ENCODE measurements around the gene PLA1A. TPM values are rescaled to one million over a fixed set of nuclear protein-coding genes. Genes with fewer than 3 reads are reported as not detected.
A peak's percentile ranks its signal among the peaks of the same experiment; 100 is the strongest.

PLA1A gene
- total RNA-seq, 4 donors from 2014 or later: 0.70 to 4.1 (median 0.85) TPM; not detected in 1

DNA sequence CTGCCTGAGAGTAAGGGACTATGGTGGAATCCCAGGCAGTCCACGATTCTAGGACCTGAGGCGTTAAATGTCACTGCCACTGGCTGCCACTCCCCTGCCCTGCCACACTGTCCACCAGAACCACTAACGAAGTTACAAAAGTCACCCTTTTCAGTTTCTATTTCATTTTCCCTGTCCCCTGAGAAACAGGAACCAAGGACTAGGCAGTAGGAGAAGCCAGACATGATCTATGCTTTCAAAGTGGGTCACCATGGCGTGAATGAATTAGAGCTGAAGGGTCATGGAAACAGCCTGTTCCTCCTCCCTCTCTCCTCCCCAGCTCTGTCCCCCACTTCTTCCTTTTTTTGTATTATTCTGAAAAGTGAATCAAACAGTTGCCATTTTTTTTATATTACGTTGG lies 27.5 kb upstream of the PLA1A start:
- TF ChIP-seq CTCF (IDR thresholded peaks at IDR 0.05) (no peak), POLR2A (IDR thresholded peaks at IDR 0.05) (no peak)
- no peaks in the 10 kb centered on the region for H3K36me3 ChIP-seq

GRCh38 chr3:119571230-119571629 lies 26.5 kb upstream of the PLA1A start:
- H3K4me1 ChIP-seq: no peaks in the 10 kb centered on the region
- H3K27me3 ChIP-seq: no peaks in the 10 kb centered on the region
- H3K36me3 ChIP-seq: no peaks in the 10 kb centered on the region
- TF ChIP-seq CTCF (IDR thresholded peaks at IDR 0.05): no peak
- TF ChIP-seq POLR2A (IDR thresholded peaks at IDR 0.05): no peak
- no peaks in the 10 kb centered on the region for H3K9me3 ChIP-seq
- no peak overlapping the region for H3K4me3 ChIP-seq
- peak overlapping the region in 1 of 4 donors; percentile 35 for H3K27ac ChIP-seq
- no peak for DNase-seq

More for the DNA sequence above, 27.5 kb upstream of the PLA1A start:
- Histone ChIP-seq H3K27ac (no peak overlapping the region), H3K4me1 (no peaks in the 10 kb centered on the region), H3K4me3 (no peak overlapping the region), H3K27me3 (no peaks in the 10 kb centered on the region), H3K9me3 (no peaks in the 10 kb centered on the region)
- DNase-seq: no peak

- H3K9me3 ChIP-seq: no peaks in the 10 kb centered on the region
- H3K27ac ChIP-seq: peak overlapping the region in 1 of 4 donors; percentile 35
- no peak for DNase-seq
- no peaks in the 10 kb centered on the region for H3K4me1 ChIP-seq
- H3K27me3 ChIP-seq: no peaks in the 10 kb centered on the region
- no peak for TF ChIP-seq CTCF (IDR thresholded peaks at IDR 0.05)
- no peak for TF ChIP-seq POLR2A (IDR thresholded peaks at IDR 0.05)
- no peak overlapping the region for H3K4me3 ChIP-seq
- H3K36me3 ChIP-seq: no peaks in the 10 kb centered on the region
These were observed 26.0 kb upstream of the PLA1A start for GRCh38 chr3:119571688-119572087.

DNA sequence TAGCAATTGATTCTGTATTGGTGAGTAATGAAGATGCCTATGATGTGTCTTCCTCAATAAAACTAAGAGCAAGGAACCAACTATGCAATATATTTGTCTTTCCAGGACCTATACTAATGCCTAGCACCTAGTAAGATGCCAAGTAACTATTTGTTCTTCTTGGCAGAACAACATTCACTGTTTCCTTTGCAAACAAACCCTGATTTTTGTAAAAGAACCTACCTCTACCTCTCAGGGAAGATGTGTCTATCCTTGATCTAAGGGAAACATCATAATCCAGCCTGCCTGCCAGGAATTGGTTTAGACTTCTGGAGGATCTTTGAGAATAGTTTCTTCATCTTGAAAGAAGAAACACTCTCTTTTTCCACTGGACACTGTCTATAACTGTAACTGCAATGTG lies 22.2 kb upstream of the PLA1A start:
- no peak overlapping the region for H3K27ac ChIP-seq
- no peak overlapping the region for H3K4me3 ChIP-seq
- H3K4me1 ChIP-seq: no peaks in the 10 kb centered on the region
- H3K9me3 ChIP-seq: no peaks in the 10 kb centered on the region
- no peaks in the 10 kb centered on the region for H3K36me3 ChIP-seq
- DNase-seq: no peak
- H3K27me3 ChIP-seq: no peaks in the 10 kb centered on the region
- no peak for TF ChIP-seq POLR2A (IDR thresholded peaks at IDR 0.05)
- TF ChIP-seq CTCF (IDR thresholded peaks at IDR 0.05): no peak

GRCh38 chr3:119579366-119580066 lies 18.2 kb upstream of the PLA1A start, which contains the start of gene ADPRH:
Gene ADPRH, plus strand, starts transcription at chr3:119579492. Its CDS starts 2,678 bp downstream, at chr3:119582170.
- peak; percentile 70 to 89 (median 85) for DNase-seq
- Histone ChIP-seq H3K27ac (peak within 1 kb of the TSS; percentile 81 to 92 (median 86)), H3K27me3 (no peaks in the 10 kb centered on the region), H3K36me3 (no peaks in the 10 kb centered on the region), H3K4me3 (peak within 1 kb of the TSS; percentile 62 to 76 (median 65)), H3K9me3 (no peaks in the 10 kb centered on the region), H3K4me1 (no peaks in the 10 kb centered on the region)
- TF ChIP-seq CTCF (IDR thresholded peaks at IDR 0.05) (no peak), POLR2A (IDR thresholded peaks at IDR 0.05) (no peak)

Measured in Peyer's patch (tissue), 4 donors.